Gastroesophageal sphincter (tissue), 4 donors: ENCODE results near the gene TGFB1I1. TPM values are rescaled to one million over a fixed set of nuclear protein-coding genes. Genes with fewer than 3 reads are reported as not detected.

Source experiments
- ATAC-seq: fragments of 150-250 bp; one replicate; pipeline ENCODE4 v1.9.1; 2016; ENCODE audit warnings: mild to moderate bottlenecking, moderate library complexity
- H3K27ac ChIP-seq, 4 donors: fragments of 200-600 bp; sonication (generic) in 3 of 4; 1 replicate in 3 of 4; 2 replicates in 1 of 4; pipeline ENCODE4 v1.5.1; 2016 to 2019
- H3K27me3 ChIP-seq: fragments of 200-600 bp; sonication (generic); one replicate; pipeline ENCODE4 v1.5.1; 2019
- H3K36me3 ChIP-seq, 2 donors: fragments of 200-600 bp; sonication (generic); one replicate each; pipeline ENCODE4 v1.5.1; 2019; ENCODE audit warnings: control low read depth in 1 of 2
- H3K4me1 ChIP-seq, 3 donors: fragments of 200-600 bp; sonication (generic); 1 replicate in 2 of 3; 2 replicates in 1 of 3; pipeline ENCODE4 v1.5.1; 2016 to 2019; ENCODE audit warnings: control low read depth in 2 of 3
- H3K4me3 ChIP-seq, 2 donors: fragments of 200-600 bp; sonication (generic); one replicate each; pipeline ENCODE4 v1.5.1; 2019; ENCODE audit warnings: mild to moderate bottlenecking in 1 of 2, moderate library complexity in 1 of 2
- H3K9me3 ChIP-seq, 3 donors: fragments of 200-600 bp; sonication (generic); one replicate each; pipeline ENCODE4 v1.5.1; 2017 to 2019; ENCODE audit warnings: control low read depth in 2 of 3
- EP300 ChIP-seq: sonication (generic); formaldehyde crosslinking; IDR thresholded peaks from one replicate; pipeline ENCODE4 v1.6.1; 2017; ENCODE audit warnings: antibody characterized with exemption, mild to moderate bottlenecking
- POLR2A ChIP-seq, 2 donors: fragments of 450-650 bp; IDR thresholded peaks; one replicate each; pipeline ENCODE4 v1.6.1; 2017; ENCODE audit warnings: antibody characterized with exemption in 2 of 2, mild to moderate bottlenecking in 2 of 2, moderate library complexity in 1 of 2
- POLR2AphosphoS5 ChIP-seq: sonication (generic); formaldehyde crosslinking; IDR thresholded peaks from one replicate; pipeline ENCODE4 v1.6.1; 2017; ENCODE audit warnings: antibody characterized with exemption
- WGBS, 2 donors: methylation state at CpG; one replicate each; pipeline ENCODE4 v1.1.5; 2018; ENCODE audit warnings: low coverage in 1 of 2; 5-methylcytosine and 5-hydroxymethylcytosine counted together
- total RNA-seq, 4 donors: library from RNA; depleted of rRNA; stranded (reverse); fragments of >200 nt; gene quantifications; one replicate each; pipeline ENCODE4 v1.1.0, GENCODE V29; 2016
- TF ChIP-seq, protein P1 (sequence below), 4 experiments: fragments of 200-600 bp in 2 of 4; fragments of 450-650 bp in 2 of 4; sonication (generic) in 1 of 4; IDR thresholded peaks; one replicate each; pipeline ENCODE4 v1.5.1; 2017 to 2019; ENCODE audit warnings: antibody characterized with exemption in 4 of 4, mild to moderate bottlenecking in 2 of 4, moderate library complexity in 2 of 4

TGFB1I1 gene
- total RNA-seq, 4 donors from 2014 or later = 157 to 438 (median 211) TPM

GRCh38 chr16:31487071-31487719 is 15.2 kb downstream of the TGFB1I1 start:
- peaks cover 0 to 26% of the 10 kb centered on the region in 2 donors for H3K36me3 ChIP-seq
- H3K4me1 ChIP-seq = peaks cover 0 to 25% (median 19%) of the 10 kb centered on the region in 3 donors
- peaks cover 44% of the 10 kb centered on the region for H3K27me3 ChIP-seq
- 0% methylated on average over 2 of the region's 48 CpGs for WGBS, 2 donors
- no peaks in the 10 kb centered on the region for H3K9me3 ChIP-seq
- ATAC-seq = peak; percentile 6
- H3K4me3 ChIP-seq = peak overlapping the region; percentile 28 to 58
- no peak for TF ChIP-seq EP300
- TF ChIP-seq, protein P1, sequence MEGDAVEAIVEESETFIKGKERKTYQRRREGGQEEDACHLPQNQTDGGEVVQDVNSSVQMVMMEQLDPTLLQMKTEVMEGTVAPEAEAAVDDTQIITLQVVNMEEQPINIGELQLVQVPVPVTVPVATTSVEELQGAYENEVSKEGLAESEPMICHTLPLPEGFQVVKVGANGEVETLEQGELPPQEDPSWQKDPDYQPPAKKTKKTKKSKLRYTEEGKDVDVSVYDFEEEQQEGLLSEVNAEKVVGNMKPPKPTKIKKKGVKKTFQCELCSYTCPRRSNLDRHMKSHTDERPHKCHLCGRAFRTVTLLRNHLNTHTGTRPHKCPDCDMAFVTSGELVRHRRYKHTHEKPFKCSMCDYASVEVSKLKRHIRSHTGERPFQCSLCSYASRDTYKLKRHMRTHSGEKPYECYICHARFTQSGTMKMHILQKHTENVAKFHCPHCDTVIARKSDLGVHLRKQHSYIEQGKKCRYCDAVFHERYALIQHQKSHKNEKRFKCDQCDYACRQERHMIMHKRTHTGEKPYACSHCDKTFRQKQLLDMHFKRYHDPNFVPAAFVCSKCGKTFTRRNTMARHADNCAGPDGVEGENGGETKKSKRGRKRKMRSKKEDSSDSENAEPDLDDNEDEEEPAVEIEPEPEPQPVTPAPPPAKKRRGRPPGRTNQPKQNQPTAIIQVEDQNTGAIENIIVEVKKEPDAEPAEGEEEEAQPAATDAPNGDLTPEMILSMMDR (IDR thresholded peaks at IDR 0.05) = no peak
- no peak for TF ChIP-seq POLR2AphosphoS5
- TF ChIP-seq POLR2A (IDR thresholded peaks at IDR 0.05) = no peak
- H3K27ac ChIP-seq = peak overlapping the region in 1 of 4 donors; percentile 5

DNA sequence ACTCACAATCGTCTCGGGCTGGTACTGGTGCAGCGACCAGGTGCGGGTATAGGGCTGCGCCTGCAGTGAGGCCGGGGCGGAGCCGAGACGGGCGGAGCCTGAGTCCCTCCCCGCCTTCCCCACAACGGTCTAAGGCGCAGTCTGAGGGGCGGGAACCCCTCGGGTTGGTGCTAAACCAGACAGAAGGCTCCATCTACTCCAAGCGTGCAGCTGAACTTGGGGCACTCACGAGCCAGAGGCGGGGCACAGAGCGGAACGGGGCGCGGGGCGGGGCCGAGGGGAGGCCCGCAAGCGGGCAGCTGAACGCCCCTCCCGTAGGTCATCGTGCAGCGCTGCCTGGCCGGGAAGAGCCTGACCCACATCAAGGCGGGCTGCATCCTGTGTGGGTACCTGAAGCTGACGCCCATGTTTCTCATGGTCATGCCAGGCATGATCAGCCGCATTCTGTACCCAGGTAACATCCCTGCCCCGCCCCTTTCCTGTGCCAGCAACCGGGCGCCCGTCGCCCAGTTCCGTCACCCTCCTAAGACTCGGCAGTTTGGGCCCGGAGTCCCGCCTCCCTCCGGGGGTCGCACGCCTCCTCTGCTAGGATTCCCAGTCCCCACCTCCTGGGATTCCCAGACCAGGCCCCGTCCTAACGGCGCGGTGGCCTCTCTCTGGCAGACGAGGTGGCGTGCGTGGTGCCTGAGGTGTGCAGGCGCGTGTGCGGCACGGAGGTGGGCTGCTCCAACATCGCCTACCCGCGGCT is 15.9 kb downstream of the TGFB1I1 start:
- Histone ChIP-seq H3K4me1 (peaks cover 0 to 25% (median 19%) of the 10 kb centered on the region in 3 donors), H3K27me3 (peaks cover 44% of the 10 kb centered on the region), H3K27ac (peak overlapping the region in 1 of 4 donors; percentile 5), H3K36me3 (peaks cover 0 to 33% of the 10 kb centered on the region in 2 donors), H3K9me3 (no peaks in the 10 kb centered on the region), H3K4me3 (peak overlapping the region; percentile 28 to 58)
- ATAC-seq = peak; percentile 68
- TF ChIP-seq EP300 (no peak), POLR2AphosphoS5 (no peak), POLR2A (IDR thresholded peaks at IDR 0.05) (no peak)
- TF ChIP-seq, protein P1 (IDR thresholded peaks at IDR 0.05) = no peak
- WGBS, 2 donors = 0% methylated on average over 6 of the region's 60 CpGs; no CpG with 5 or more reads in 1 of the 2 donors

GRCh38 chr16:31488468-31489297 is 16.7 kb downstream of the TGFB1I1 start:
- TF ChIP-seq POLR2AphosphoS5 = no peak
- TF ChIP-seq, protein P1 (IDR thresholded peaks at IDR 0.05) = peak in 2 of 4 experiments; percentile 11 to 17
- peak overlapping the region in 1 of 2 donors; percentile 58 for H3K4me3 ChIP-seq
- H3K27ac ChIP-seq = peak overlapping the region in 1 of 4 donors; percentile 3
- H3K4me1 ChIP-seq = peaks cover 0 to 25% (median 19%) of the 10 kb centered on the region in 3 donors
- peaks cover 44% of the 10 kb centered on the region for H3K27me3 ChIP-seq
- no peak for ATAC-seq
- peaks cover 0 to 41% of the 10 kb centered on the region in 2 donors for H3K36me3 ChIP-seq
- H3K9me3 ChIP-seq = no peaks in the 10 kb centered on the region
- no CpG with 5 or more reads among the region's 77 CpGs for WGBS, 2 donors

GRCh38 chr16:31489298-31489564 is 17.3 kb downstream of the TGFB1I1 start:
- Histone ChIP-seq H3K27me3 (peaks cover 44% of the 10 kb centered on the region), H3K4me1 (peaks cover 0 to 25% (median 19%) of the 10 kb centered on the region in 3 donors), H3K36me3 (peaks cover 0 to 46% of the 10 kb centered on the region in 2 donors), H3K4me3 (no peak overlapping the region), H3K9me3 (no peaks in the 10 kb centered on the region), H3K27ac (no peak overlapping the region)
- TF ChIP-seq POLR2AphosphoS5 (no peak), POLR2A (IDR thresholded peaks at IDR 0.05) (no peak), EP300 (no peak)
- TF ChIP-seq, protein P1 (IDR thresholded peaks at IDR 0.05) = no peak
- ATAC-seq = no peak
- 67% methylated on average over 1 of the region's 7 CpGs; no CpG with 5 or more reads in 1 of the 2 donors for WGBS, 2 donors
